ENCODE measurements around the gene FAM120A. TPM values are rescaled to one million over a fixed set of nuclear protein-coding genes. Genes with fewer than 3 reads are reported as not detected.

FAM120A gene
- total and polyA plus RNA-seq, 2 of the 13 experiments (the other 11 are each of a cell fraction or from before 2014, with no cell fraction given) = 41.3 to 44.4 TPM

DNA sequence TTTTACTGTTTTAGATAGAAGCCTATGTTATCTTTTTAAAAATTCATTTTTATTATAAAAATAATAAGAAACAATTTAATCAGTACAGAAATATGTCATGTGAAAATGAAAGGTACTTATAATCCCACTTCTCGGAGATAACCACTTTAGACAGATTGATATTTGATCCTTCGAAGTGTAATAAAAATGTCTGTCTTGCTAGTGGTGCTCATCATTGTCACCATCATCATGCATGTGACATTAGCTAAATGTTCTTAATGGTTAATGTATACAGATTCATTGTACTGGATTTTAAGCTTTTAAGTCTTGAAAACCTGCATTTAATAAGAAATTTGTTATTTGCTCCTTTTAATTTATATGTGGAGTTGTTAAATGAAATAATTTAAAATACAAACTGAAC lies 32.0 kb downstream of the FAM120A start:
- Histone ChIP-seq H3K4me1 (ENCODE audit: insufficient read depth, low read length) (no peaks in the 10 kb centered on the region), H3K79me2 (ENCODE audit: insufficient read depth, low read length) (peaks cover 42% of the 10 kb centered on the region), H2AFZ (ENCODE audit: low read length) (no peak overlapping the region), H4K20me1 (ENCODE audit: insufficient read depth, low read length) (no peaks in the 10 kb centered on the region; the same call in 1 of the 2 replicates), H3K27me3 (ENCODE audit: control insufficient read depth in 1 of 2, insufficient read depth in 2 of 2, low read length in 2 of 2) (no peaks in the 10 kb centered on the region), H3K36me3 (replicated peaks in 1 of 2; ENCODE audit: control insufficient read depth in 1 of 2, insufficient read depth in 2 of 2, low read length in 2 of 2) (peaks cover 20 to 57% of the 10 kb centered on the region in 2 experiments), H3K4me2 (ENCODE audit: low read depth, low read length) (no peak overlapping the region), H3K9me3 (ENCODE audit: low read length) (no peaks in the 10 kb centered on the region), H3K9ac (ENCODE audit: insufficient read depth, low read depth, low read length) (no peak overlapping the region), H3K4me3 (replicated peaks in 1 of 3; ENCODE audit: insufficient read depth in 1 of 3, low read depth in 2 of 3, low read length in 3 of 3) (no peak overlapping the region), H3K27ac (ENCODE audit: extremely low read length, insufficient read depth, low read length) (no peak overlapping the region)
- ATAC-seq = no peak
- FAIRE-seq = no peak
- BruUV-seq (replicated peaks) = no TSS peak
- ChIA-PET CTCF (ENCODE audit: low intra/inter-chr PET ratio, low total read pairs) (no interaction called here), POLR2A (no interaction called here)
- no peak for DNase-seq (ENCODE audit: low spot score)
- in situ Hi-C loops (cut with HindIII; ENCODE audit: extremely low pct_ligation_motif_present, low pct_unique_long_range_greater_than_20kb) (no loop called here), intact Hi-C loops (cut with micrococcal nuclease; ENCODE audit: unreplicated experiment) (no loop called here)
- TF ChIP-seq, protein P1, sequence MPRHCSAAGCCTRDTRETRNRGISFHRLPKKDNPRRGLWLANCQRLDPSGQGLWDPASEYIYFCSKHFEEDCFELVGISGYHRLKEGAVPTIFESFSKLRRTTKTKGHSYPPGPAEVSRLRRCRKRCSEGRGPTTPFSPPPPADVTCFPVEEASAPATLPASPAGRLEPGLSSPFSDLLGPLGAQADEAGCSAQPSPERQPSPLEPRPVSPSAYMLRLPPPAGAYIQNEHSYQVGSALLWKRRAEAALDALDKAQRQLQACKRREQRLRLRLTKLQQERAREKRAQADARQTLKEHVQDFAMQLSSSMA (CRISPR knock-in tag; IDR thresholded peaks at IDR 0.05) = no peak
- TF ChIP-seq, protein P2, sequence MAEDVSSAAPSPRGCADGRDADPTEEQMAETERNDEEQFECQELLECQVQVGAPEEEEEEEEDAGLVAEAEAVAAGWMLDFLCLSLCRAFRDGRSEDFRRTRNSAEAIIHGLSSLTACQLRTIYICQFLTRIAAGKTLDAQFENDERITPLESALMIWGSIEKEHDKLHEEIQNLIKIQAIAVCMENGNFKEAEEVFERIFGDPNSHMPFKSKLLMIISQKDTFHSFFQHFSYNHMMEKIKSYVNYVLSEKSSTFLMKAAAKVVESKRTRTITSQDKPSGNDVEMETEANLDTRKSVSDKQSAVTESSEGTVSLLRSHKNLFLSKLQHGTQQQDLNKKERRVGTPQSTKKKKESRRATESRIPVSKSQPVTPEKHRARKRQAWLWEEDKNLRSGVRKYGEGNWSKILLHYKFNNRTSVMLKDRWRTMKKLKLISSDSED (CRISPR knock-in tag; IDR thresholded peaks at IDR 0.05) = no peak
- TF ChIP-seq FOXO1 (CRISPR knock-in tag; IDR thresholded peaks at IDR 0.05) (no peak), SIX1 (CRISPR knock-in tag; IDR thresholded peaks at IDR 0.05; ENCODE audit: borderline replicate concordance) (no peak), ZC3H4 (CRISPR knock-in tag; IDR thresholded peaks at IDR 0.05; ENCODE audit: borderline replicate concordance) (no peak), ESRRA (CRISPR knock-in tag; IDR thresholded peaks at IDR 0.05; ENCODE audit: low read depth) (no peak), SMAD3 (CRISPR knock-in tag; IDR thresholded peaks at IDR 0.05) (no peak)
- TF ChIP-seq, protein P3, sequence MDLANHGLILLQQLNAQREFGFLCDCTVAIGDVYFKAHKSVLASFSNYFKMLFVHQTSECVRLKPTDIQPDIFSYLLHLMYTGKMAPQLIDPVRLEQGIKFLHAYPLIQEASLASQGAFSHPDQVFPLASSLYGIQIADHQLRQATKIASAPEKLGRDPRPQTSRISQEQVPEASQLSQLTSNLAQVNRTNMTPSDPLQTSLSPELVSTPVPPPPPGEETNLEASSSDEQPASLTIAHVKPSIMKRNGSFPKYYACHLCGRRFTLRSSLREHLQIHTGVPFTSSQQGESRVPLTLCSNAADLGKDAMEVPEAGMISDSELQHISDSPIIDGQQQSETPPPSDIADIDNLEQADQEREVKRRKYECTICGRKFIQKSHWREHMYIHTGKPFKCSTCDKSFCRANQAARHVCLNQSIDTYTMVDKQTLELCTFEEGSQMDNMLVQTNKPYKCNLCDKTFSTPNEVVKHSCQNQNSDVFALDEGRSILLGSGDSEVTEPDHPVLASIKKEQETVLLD (CRISPR knock-in tag; IDR thresholded peaks at IDR 0.05; ENCODE audit: low read depth) = no peak
- TF ChIP-seq, protein P4, sequence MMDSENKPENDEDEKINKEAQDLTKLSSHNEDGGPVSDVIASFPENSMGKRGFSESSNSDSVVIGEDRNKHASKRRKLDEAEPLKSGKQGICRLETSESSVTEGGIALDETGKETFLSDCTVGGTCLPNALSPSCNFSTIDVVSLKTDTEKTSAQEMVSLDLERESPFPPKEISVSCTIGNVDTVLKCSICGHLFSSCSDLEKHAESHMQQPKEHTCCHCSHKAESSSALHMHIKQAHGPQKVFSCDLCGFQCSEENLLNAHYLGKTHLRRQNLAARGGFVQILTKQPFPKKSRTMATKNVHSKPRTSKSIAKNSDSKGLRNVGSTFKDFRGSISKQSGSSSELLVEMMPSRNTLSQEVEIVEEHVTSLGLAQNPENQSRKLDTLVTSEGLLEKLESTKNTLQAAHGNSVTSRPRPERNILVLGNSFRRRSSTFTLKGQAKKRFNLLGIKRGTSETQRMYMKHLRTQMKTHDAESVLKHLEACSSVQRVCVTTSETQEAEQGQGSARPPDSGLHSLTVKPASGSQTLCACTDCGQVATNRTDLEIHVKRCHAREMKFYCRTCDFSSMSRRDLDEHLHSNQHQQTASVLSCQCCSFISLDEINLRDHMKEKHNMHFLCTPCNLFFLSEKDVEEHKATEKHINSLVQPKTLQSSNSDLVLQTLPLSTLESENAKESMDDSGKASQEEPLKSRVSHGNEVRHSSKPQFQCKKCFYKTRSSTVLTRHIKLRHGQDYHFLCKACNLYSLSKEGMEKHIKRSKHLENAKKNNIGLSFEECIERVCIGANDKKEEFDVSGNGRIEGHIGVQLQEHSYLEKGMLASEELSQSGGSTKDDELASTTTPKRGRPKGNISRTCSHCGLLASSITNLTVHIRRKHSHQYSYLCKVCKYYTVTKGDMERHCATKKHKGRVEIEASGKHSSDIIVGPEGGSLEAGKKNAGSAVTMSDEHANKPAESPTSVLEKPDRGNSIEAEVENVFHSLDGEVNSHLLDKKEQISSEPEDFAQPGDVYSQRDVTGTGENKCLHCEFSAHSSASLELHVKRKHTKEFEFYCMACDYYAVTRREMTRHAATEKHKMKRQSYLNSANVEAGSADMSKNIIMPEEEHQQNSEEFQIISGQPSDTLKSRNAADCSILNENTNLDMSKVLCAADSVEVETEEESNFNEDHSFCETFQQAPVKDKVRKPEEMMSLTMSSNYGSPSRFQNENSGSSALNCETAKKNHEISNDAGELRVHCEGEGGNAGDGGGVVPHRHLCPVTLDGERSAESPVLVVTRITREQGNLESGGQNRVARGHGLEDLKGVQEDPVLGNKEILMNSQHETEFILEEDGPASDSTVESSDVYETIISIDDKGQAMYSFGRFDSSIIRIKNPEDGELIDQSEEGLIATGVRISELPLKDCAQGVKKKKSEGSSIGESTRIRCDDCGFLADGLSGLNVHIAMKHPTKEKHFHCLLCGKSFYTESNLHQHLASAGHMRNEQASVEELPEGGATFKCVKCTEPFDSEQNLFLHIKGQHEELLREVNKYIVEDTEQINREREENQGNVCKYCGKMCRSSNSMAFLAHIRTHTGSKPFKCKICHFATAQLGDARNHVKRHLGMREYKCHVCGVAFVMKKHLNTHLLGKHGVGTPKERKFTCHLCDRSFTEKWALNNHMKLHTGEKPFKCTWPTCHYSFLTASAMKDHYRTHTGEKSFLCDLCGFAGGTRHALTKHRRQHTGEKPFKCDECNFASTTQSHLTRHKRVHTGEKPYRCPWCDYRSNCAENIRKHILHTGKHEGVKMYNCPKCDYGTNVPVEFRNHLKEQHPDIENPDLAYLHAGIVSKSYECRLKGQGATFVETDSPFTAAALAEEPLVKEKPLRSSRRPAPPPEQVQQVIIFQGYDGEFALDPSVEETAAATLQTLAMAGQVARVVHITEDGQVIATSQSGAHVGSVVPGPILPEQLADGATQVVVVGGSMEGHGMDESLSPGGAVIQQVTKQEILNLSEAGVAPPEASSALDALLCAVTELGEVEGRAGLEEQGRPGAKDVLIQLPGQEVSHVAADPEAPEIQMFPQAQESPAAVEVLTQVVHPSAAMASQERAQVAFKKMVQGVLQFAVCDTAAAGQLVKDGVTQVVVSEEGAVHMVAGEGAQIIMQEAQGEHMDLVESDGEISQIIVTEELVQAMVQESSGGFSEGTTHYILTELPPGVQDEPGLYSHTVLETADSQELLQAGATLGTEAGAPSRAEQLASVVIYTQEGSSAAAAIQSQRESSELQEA (CRISPR knock-in tag; IDR thresholded peaks at IDR 0.05; ENCODE audit: not compliant biosample characterization) = no peak
- TF ChIP-seq, protein P5, sequence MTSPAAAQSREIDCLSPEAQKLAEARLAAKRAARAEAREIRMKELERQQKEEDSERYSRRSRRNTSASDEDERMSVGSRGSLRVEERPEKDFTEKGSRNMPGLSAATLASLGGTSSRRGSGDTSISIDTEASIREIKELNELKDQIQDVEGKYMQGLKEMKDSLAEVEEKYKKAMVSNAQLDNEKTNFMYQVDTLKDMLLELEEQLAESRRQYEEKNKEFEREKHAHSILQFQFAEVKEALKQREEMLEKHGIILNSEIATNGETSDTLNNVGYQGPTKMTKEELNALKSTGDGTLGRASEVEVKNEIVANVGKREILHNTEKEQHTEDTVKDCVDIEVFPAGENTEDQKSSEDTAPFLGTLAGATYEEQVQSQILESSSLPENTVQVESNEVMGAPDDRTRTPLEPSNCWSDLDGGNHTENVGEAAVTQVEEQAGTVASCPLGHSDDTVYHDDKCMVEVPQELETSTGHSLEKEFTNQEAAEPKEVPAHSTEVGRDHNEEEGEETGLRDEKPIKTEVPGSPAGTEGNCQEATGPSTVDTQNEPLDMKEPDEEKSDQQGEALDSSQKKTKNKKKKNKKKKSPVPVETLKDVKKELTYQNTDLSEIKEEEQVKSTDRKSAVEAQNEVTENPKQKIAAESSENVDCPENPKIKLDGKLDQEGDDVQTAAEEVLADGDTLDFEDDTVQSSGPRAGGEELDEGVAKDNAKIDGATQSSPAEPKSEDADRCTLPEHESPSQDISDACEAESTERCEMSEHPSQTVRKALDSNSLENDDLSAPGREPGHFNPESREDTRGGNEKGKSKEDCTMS (CRISPR knock-in tag; conservative IDR thresholded peaks at IDR 0.05) = no peak
- 100% methylated on average over 2 of the region's 2 CpGs for WGBS (ENCODE audit: low lambda C conversion rate)

All from HepG2 (cell line).